ENCODE results near the gene TOMT.

Gene TOMT

GRCh38 chr11:72105888-72106287 is at the start of gene TOMT:
TSS of gene TOMT (plus strand) at chr11:72105924. CDS start at chr11:72105952, 28 bp downstream.
- DNase-seq, result no peak

DNA sequence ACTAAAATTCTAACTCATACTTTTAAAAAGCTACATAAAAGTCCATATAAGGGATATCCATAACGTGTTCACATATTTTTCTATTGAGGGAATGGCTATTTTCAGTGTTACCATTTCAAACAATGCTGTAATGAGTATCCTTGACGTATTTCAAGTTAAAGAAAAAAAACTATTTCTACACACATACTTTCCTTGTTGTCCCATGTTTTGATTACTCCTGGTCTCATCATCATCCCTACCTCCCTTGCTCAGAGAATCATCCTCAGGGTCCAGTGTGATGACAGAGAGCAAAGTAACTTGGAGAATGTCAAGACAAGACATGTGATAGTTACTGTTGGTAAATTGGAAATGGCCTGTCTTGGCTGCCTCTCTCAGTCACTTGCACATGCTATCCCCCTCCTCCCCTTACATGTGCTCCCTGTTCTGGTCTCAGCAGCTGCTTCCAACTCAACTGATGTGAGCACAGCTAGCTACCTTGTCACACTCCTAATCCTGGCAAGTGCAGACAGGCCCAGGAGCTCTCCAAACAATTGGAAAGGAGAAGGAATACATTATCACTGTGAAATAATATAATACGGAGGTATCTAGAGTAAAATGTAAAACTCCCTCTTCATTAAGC is 47.2 kb upstream of the TOMT start:
- DNase-seq, result no peak

DNA sequence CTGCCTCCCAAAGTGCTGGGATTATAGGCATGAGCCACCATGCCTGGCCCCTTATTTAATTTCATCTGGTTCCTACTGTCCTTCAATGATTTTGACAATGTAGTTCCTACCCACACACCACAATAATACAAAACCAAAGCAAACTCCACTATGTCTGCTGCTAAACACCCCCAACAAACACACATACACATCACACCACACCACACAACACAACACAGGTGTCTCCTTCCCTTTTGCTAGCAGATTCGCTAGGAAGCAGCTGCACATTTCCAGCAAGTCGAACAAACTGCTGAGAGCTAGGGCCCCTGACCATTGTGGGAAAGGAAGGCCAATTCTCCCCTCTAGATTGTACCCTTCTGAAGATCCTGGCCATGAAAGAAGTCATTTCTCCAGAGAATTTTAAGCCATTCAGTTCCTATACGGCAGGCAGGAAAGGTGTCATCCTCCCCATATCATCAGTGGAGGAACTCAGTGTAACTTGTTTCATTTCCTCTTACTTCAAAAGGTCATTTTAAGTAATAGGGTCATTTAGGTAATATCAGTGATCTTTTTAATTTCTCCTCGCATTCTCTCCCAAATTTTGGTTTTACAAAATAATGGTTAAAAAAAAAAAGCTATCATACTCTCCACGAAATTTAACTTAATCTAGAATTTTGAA is 43.9 kb upstream of the TOMT start:
- DNase-seq, result no peak

DNA sequence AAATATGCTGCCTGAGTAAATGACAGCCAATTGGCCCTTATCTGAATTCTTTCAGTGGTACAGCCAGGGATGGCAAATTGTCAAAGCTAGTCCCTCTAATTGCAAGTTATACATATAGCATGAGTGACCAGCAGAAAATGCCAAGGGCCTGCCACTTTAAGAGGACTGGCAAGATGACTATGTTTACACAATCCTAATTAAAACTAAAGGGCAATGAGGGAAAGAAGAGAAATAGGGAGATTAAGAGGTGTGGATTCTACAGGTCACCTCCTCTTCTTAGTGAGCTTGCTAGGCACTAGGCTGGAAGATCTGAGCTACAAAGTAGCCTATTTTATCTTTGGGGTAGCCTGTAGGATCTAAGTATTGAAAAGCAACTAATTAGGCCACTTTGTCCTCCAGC is 38.9 kb upstream of the TOMT start:
- no peak for DNase-seq

DNA sequence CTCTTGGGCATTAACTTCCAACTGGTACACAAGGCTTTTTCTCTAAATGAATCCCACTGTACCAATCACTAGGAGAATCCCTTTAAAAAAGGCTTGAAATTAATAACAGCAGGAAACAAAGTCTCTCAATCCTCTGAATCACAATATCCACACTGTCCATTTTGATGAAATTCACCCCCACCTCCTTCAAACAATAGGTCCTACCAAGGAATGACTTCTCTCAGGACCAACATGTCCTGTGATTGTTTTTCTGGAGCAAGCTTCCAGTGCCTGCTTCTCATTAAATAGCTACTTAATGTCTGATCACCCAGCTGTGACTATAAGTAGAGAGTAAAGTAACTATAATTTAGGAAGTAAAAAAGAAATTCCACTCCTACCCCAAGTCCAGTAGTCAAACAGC is 38.5 kb upstream of the TOMT start:
- no peak for DNase-seq

DNA sequence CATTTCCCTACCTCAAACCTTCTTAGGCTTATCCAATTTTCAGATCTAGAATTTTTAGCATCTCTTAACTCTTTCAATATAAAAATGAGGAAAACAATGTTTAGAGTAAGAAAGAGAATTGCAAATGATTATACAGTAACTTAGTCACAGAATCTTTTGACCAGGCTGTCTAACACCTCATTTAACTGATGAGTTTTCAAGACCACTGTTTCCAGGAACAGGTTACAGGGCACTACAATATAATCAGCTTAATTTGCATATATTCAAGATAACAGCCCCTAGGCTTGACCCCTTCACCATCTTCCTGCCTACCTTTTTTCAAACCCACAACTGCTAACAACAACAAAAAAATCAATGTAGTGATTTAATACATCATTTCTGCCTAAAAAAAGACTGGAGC is 38.0 kb upstream of the TOMT start:
- DNase-seq, result no peak

GRCh38 chr11:72069200-72069599 is 36.5 kb upstream of the TOMT start:
- DNase-seq, result no peak

DNA sequence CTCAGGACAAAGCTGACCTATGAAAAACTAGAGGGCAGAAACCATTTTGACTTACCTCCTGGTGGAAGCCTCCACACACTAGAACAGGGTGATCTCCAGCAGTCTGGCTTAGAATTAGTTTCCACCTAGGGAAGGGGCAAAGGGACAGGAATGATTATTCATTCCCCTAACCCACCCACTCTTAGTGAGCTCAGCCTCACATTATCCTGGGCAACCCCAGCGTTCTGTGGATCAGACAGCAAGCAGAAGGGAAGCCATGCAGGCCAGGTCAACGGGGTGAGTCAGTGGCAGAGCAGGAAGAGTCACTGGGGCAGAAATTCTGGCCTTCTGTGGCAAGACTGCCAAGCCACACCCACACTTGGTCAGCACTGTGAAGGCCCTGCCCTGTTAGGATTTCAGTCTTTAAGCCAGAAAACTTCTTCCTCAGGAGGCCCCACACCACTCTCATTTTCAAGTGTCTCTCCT is 35.9 kb upstream of the TOMT start:
- no peak for DNase-seq

DNA sequence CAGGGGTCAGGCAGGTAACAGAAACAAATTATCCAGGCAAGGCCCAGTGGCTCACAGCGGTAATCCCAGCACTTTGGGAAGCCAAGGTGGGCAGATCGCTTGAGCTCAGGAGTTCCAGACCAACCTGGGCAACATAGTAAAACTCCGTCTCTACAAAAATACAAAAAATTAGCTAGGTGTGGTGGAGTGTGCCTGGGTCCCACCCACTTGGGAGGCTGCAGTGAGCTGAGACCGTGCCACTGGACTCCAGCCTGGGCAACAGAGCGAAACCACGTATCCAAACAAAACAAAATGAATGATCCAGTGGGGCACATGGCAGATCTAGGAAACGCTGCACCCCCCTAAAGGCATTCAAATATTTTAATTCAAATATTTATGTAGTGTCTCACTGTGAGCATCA is 35.2 kb upstream of the TOMT start:
- no peak for DNase-seq

GRCh38 chr11:72072348-72072747 is 33.4 kb upstream of the TOMT start:
- DNase-seq, result no peak

- DNase-seq, result no peak
Measured at GRCh38 chr11:72075109-72075508, 30.6 kb upstream of the TOMT start.

- DNase-seq, result no peak
Measured at GRCh38 chr11:72075756-72076155, 30.0 kb upstream of the TOMT start.

- no peak for DNase-seq
Measured at GRCh38 chr11:72078477-72078876, 27.2 kb upstream of the TOMT start.

GRCh38 chr11:72079819-72080325 is 25.9 kb upstream of the TOMT start:
- DNase-seq, result no peak

DNA sequence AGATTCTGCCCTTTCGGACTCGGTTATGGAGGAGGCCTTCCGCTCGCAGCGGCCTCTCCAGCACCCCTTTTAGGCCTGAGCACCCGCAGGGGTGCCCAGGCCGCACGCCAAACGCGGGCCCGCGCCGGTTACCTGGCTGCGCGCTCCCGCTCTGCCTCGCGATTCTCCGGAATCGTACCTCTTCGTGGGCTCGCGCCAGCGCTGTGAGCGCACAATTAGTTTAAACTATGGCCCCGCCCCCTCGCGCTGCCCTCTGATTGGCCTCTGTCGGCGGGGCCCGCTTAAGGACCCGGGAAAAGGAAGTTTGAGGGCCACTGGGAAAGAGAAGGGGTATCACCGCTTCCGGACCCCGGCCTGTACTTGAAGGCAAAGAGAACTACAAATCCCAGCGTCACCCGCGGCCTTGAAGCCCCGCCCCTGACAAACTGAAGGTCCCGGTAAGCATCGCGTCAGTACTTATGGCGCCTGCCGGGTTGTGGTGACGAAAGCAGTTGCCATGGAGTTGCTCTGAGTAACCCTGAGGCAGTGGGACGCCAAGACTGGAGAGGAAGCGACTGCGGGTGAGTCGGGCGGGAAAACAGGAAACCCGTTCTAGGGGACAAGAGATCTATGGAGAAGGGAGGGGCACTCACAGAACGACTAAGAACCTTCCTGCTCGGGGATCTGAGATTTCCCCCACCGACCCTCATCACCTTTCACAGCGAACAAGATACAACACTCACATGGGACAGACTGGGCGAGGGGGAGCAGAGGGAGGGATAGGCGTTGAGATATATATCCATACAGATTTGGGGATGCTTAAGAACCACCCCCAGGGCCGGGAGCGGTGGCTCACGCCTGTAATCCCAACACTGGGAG is 25.2 kb upstream of the TOMT start, which contains the start of the genes LRRC51 and NUMA1:
TSS of gene LRRC51 (plus strand) at position 525 of the 858 bp plus-strand sequence. CDS start 8,234 bp downstream, outside the sequence.
TSS of gene NUMA1 (minus strand) at position 217 of the 858 bp plus-strand sequence. CDS start 44,599 bp downstream, outside the sequence.
- peak; percentile 100 for DNase-seq

GRCh38 chr11:72081184-72081644 is 24.5 kb upstream of the TOMT start:
- DNase-seq, result no peak

DNA sequence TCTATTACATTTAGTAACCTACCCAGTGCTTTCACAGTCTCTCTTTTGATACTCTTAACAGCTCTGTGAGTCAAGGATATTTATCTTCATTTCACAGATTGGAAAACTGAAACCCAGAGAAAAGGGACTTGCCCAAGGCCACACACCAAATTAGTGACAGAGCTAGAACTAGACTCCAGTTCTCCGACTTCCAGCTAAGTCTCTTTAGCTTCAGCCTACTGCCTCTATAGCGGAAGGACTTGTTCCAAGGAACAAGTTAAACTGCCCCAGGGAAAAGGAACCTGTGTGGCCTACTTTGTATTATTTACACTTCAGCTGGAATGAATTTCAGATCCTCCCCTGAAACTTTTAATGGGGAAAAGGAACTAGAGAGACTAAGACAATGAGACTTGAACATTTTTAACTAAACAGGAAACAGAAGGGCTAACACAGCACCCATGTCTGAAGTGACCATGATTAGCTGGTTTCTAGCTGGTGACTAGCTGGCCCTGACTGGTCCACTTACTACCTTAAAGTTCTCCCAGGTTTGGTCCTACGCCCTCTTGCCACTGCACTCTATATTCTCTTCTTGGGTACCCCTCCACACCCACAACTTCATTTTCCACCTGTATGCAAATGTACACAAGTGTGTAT is 23.8 kb upstream of the TOMT start:
- DNase-seq, result no peak

- no peak for DNase-seq
Measured at GRCh38 chr11:72083414-72083813, 22.3 kb upstream of the TOMT start.

- no peak for DNase-seq
Measured at GRCh38 chr11:72084076-72084475, 21.6 kb upstream of the TOMT start.

GRCh38 chr11:72084965-72085364 is 20.8 kb upstream of the TOMT start:
- DNase-seq, result no peak

DNA sequence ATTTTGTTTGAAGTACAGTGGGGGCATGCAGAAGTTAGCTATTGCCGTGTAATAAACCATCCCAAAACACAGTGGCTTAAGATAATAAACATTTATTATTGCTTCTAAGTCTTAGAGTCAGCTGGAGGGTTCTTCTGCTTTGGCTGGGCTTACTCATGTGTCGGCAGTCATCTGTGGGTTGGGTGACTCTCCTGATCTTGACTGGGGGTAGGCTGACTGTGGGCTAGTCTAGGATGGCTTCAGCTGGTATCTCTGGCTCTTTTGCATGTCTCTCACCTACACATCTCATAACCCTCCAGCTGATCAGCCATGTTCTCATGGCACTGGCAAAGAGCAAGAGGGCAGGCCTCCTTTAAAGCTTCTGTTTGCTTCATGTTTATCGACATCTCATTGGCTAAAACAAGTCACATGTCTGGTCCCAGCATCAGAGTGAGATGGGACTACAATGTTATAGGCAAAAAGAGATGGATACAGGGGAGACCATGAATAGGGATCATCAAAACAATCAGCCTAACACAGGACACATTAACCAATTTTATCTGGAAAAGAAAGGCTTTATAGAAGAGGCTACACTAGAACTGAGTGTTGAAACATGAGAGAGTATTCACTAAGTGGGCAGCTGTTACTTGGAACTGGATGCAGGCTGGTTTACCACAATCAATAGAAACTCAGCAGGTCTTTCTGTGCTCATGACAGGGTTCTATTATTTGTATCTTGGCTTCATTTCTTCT is 19.9 kb upstream of the TOMT start:
- no peak for DNase-seq
